Esophagus squamous epithelium (tissue), 5 donors: ENCODE results near the gene ARFGAP3. TPM values are rescaled to one million over a fixed set of nuclear protein-coding genes. Genes with fewer than 3 reads are reported as not detected.
"Not testable (repeated sequence)": the region's sequence is repeated elsewhere in the genome, so short reads cannot be mapped to it uniquely, and the experiment has no call there.

Experiments
- DNase-seq: peaks from one replicate; lab custom pipeline; 2025; lab: John Stamatoyannopoulos, UW
- H3K27ac ChIP-seq, 4 donors: fragments of 200-600 bp; sonication (generic); one replicate each; pipeline ENCODE4 v1.5.1; 2016 to 2019; ENCODE audit warnings: mild to moderate bottlenecking in 1 of 4
- H3K27me3 ChIP-seq, 4 donors: fragments of 200-600 bp; sonication (generic); 1 replicate in 3 of 4; 2 replicates in 1 of 4; pipeline versions ENCODE4 v1.5.1 to v1.6.0; 2017 to 2021; ENCODE audit warnings: antibody characterized with exemption in 1 of 4
- H3K36me3 ChIP-seq, 3 donors: fragments of 200-600 bp; sonication (generic); one replicate each; pipeline ENCODE4 v1.5.1; 2016 to 2019
- H3K4me1 ChIP-seq, 3 donors: fragments of 200-600 bp; sonication (generic); one replicate each; pipeline ENCODE4 v1.5.1; 2017 to 2019
- H3K4me3 ChIP-seq, 4 donors: fragments of 200-600 bp; sonication (generic); 1 replicate in 3 of 4; 2 replicates in 1 of 4; pipeline ENCODE4 v1.5.1; 2016 to 2019; ENCODE audit warnings: mild to moderate bottlenecking in 2 of 4, moderate library complexity in 1 of 4
- H3K9me3 ChIP-seq, 3 donors: fragments of 200-600 bp; sonication (generic); one replicate each; pipeline ENCODE4 v1.5.1; 2016 to 2019
- POLR2A ChIP-seq, 4 donors: fragments of 450-650 bp; IDR thresholded peaks; one replicate each; pipeline ENCODE4 v1.6.1; 2017; ENCODE audit warnings: antibody characterized with exemption in 4 of 4, mild to moderate bottlenecking in 4 of 4, moderate library complexity in 3 of 4
- WGBS, 2 donors: methylation state at CpG; one replicate each; pipeline ENCODE4 v1.1.5; 2018; 5-methylcytosine and 5-hydroxymethylcytosine counted together
- intact Hi-C: fragments of 100-400 bp; cut with DNase I; formaldehyde crosslinking; loops from one replicate; pipeline ENCODE4 v1.15.0; 2022
- total RNA-seq, 4 donors: library from RNA; depleted of rRNA; stranded (reverse); fragments of >200 nt; gene quantifications; one replicate each; pipeline ENCODE4 v1.1.0, GENCODE V29; 2016
- TF ChIP-seq, protein P1 (sequence below), 6 experiments: fragments of 450-650 bp in 4 of 6; fragments of 200-600 bp in 2 of 6; sonication (generic) in 2 of 6; IDR thresholded peaks; one replicate each; pipeline ENCODE4 v1.5.1; 2016 to 2019; ENCODE audit warnings: antibody characterized with exemption in 6 of 6, mild to moderate bottlenecking in 4 of 6, moderate library complexity in 4 of 6
- donor health status: DM: yes; HTN: yes; CAD: no.

ARFGAP3 gene
- total RNA-seq, 4 donors from 2014 or later: 27.3 to 35.1 (median 30.5) TPM

- intact Hi-C loops: loop anchor here (10.0 kb wide), 1 partner anchor 257 kb away; no protein-coding TSS in a partner anchor
- TF ChIP-seq POLR2A (IDR thresholded peaks at IDR 0.05): no peak
- TF ChIP-seq, protein P1, sequence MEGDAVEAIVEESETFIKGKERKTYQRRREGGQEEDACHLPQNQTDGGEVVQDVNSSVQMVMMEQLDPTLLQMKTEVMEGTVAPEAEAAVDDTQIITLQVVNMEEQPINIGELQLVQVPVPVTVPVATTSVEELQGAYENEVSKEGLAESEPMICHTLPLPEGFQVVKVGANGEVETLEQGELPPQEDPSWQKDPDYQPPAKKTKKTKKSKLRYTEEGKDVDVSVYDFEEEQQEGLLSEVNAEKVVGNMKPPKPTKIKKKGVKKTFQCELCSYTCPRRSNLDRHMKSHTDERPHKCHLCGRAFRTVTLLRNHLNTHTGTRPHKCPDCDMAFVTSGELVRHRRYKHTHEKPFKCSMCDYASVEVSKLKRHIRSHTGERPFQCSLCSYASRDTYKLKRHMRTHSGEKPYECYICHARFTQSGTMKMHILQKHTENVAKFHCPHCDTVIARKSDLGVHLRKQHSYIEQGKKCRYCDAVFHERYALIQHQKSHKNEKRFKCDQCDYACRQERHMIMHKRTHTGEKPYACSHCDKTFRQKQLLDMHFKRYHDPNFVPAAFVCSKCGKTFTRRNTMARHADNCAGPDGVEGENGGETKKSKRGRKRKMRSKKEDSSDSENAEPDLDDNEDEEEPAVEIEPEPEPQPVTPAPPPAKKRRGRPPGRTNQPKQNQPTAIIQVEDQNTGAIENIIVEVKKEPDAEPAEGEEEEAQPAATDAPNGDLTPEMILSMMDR (IDR thresholded peaks at IDR 0.05): no peak
- H3K4me3 ChIP-seq: no peak overlapping the region
- H3K9me3 ChIP-seq: no peaks in the 10 kb centered on the region
- H3K36me3 ChIP-seq: no peaks in the 10 kb centered on the region
- H3K27me3 ChIP-seq: peaks cover 0 to 8% (median 0%) of the 10 kb centered on the region in 4 donors
- DNase-seq: no peak
- H3K27ac ChIP-seq: no peak overlapping the region
- peaks cover 0 to 36% (median 12%) of the 10 kb centered on the region in 3 donors for H3K4me1 ChIP-seq
- 57 to 63% methylated on average over 8 of the region's 12 CpGs for WGBS, 2 donors
Observed at GRCh38 chr22:42788021-42788420, 69.1 kb downstream of the ARFGAP3 start.

GRCh38 chr22:42787357-42787736 lies 69.7 kb downstream of the ARFGAP3 start:
- 88% methylated on average over 8 to 9 of the region's 14 CpGs for WGBS, 2 donors
- no peak for DNase-seq
- Histone ChIP-seq H3K36me3 (no peaks in the 10 kb centered on the region), H3K27ac (no peak overlapping the region), H3K27me3 (peaks cover 0 to 8% (median 0%) of the 10 kb centered on the region in 4 donors), H3K9me3 (no peaks in the 10 kb centered on the region), H3K4me3 (no peak overlapping the region), H3K4me1 (peaks cover 0 to 34% (median 12%) of the 10 kb centered on the region in 3 donors)
- TF ChIP-seq, protein P1 (IDR thresholded peaks at IDR 0.05): no peak
- TF ChIP-seq POLR2A (IDR thresholded peaks at IDR 0.05): no peak
- intact Hi-C loops: loop anchor here (10.0 kb wide), 1 partner anchor 257 kb away; no protein-coding TSS in a partner anchor

GRCh38 chr22:42786606-42787356 lies 70.3 kb downstream of the ARFGAP3 start:
- DNase-seq: no peak
- H3K9me3 ChIP-seq: no peaks in the 10 kb centered on the region
- WGBS, 2 donors: 76 to 86% methylated on average over 9 to 10 of the region's 16 CpGs
- TF ChIP-seq, protein P1 (IDR thresholded peaks at IDR 0.05): no peak
- no peak for TF ChIP-seq POLR2A (IDR thresholded peaks at IDR 0.05)
- intact Hi-C loops: loop anchor here (10.0 kb wide), 1 partner anchor 258 kb away; no protein-coding TSS in a partner anchor
- H3K27me3 ChIP-seq: peaks cover 0 to 8% (median 0%) of the 10 kb centered on the region in 4 donors
- H3K27ac ChIP-seq: no peak overlapping the region
- no peak overlapping the region for H3K4me3 ChIP-seq
- peaks cover 0 to 28% (median 12%) of the 10 kb centered on the region in 3 donors for H3K4me1 ChIP-seq
- H3K36me3 ChIP-seq: no peaks in the 10 kb centered on the region

DNA sequence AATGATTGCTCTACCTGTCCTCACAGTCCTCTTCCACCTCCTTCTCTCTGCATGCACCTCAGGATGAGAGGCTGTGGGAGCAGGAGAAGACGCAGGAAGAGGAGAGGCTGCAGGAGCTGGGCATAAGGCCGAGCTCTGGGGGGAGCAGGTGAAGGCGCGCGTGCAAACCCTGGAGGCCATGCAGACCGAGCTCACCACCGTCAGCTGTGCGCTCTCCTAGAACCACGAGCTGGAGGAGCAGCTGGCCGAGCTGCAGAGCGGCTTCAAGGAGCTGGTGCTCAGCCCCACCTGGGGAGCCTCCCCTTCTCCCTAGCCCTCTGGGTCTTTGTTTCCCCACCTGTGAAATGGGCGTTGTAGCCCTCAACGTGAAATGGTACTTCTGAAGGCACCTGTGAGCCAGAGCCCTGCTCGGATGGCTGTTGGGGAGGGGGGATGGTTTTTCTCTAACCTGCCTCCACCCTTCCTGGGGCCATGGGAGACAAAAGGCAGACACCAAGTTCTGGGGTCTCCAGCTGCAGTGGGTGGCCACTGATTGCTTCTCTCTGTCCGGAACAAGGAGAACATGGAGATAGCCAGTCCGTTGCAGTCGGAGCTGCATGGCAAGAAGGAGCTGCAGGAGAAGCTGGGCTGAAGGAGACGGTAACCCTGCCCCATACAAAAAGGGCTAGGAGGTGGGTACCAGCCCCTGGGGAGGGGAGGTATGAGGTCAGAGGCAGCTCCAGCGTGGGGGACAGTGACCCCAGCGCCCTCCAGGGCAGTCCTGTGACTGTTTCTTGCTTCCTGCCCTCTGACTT lies 71.2 kb downstream of the ARFGAP3 start:
- Histone ChIP-seq H3K27me3 (peaks cover 0 to 8% (median 0%) of the 10 kb centered on the region in 4 donors), H3K36me3 (no peaks in the 10 kb centered on the region), H3K9me3 (no peaks in the 10 kb centered on the region), H3K4me3 (no peak overlapping the region), H3K27ac (no peak overlapping the region), H3K4me1 (peaks cover 0 to 19% (median 3%) of the 10 kb centered on the region in 3 donors)
- TF ChIP-seq, protein P1 (IDR thresholded peaks at IDR 0.05): no peak
- TF ChIP-seq POLR2A (IDR thresholded peaks at IDR 0.05): no peak
- intact Hi-C loops: loop anchor here (10.0 kb wide), 1 partner anchor 259 kb away; no protein-coding TSS in a partner anchor
- DNase-seq: no peak
- 74 to 89% methylated on average over 13 of the region's 20 CpGs for WGBS, 2 donors

- intact Hi-C loops: loop anchor here (10.0 kb wide), 1 partner anchor 262 kb away; no protein-coding TSS in a partner anchor
- not testable (repeated sequence) for H3K4me3 ChIP-seq, H3K27me3 ChIP-seq, H3K27ac ChIP-seq, H3K9me3 ChIP-seq, H3K36me3 ChIP-seq, DNase-seq
- H3K4me1 ChIP-seq: peaks cover 0 to 13% (median 0%) of the 10 kb centered on the region in 3 donors
- WGBS, 2 donors: 44 to 92% methylated on average over 2 to 8 of the region's 9 CpGs
Observed at GRCh38 chr22:42782306-42782705, 74.8 kb downstream of the ARFGAP3 start.
